ENCODE results near the gene STPG2. TPM values are rescaled to one million over a fixed set of nuclear protein-coding genes. Genes with fewer than 3 reads are reported as not detected.

Gene STPG2
- total RNA-seq, 1 experiment from 2014 or later, result not detected

- H3K9me3 ChIP-seq (ENCODE audit: control insufficient read depth, insufficient read depth, low read depth, low read length), result no peaks in the 10 kb centered on the region
- DNase-seq (ENCODE audit: low read depth, low spot score) (no peak), ATAC-seq (no peak)
- H3K27me3 ChIP-seq (ENCODE audit: control insufficient read depth, insufficient read depth, low read length), result no peaks in the 10 kb centered on the region
- no peak for TF ChIP-seq TCF7L2 (IDR thresholded peaks at IDR 0.05; ENCODE audit: low read depth, low read length)
- no peak for TF ChIP-seq POLR2AphosphoS5 (IDR thresholded peaks at IDR 0.05; ENCODE audit: low read depth, low read length)
- TF ChIP-seq CTCF (IDR thresholded peaks at IDR 0.05), result no peak
- TF ChIP-seq, protein P1, sequence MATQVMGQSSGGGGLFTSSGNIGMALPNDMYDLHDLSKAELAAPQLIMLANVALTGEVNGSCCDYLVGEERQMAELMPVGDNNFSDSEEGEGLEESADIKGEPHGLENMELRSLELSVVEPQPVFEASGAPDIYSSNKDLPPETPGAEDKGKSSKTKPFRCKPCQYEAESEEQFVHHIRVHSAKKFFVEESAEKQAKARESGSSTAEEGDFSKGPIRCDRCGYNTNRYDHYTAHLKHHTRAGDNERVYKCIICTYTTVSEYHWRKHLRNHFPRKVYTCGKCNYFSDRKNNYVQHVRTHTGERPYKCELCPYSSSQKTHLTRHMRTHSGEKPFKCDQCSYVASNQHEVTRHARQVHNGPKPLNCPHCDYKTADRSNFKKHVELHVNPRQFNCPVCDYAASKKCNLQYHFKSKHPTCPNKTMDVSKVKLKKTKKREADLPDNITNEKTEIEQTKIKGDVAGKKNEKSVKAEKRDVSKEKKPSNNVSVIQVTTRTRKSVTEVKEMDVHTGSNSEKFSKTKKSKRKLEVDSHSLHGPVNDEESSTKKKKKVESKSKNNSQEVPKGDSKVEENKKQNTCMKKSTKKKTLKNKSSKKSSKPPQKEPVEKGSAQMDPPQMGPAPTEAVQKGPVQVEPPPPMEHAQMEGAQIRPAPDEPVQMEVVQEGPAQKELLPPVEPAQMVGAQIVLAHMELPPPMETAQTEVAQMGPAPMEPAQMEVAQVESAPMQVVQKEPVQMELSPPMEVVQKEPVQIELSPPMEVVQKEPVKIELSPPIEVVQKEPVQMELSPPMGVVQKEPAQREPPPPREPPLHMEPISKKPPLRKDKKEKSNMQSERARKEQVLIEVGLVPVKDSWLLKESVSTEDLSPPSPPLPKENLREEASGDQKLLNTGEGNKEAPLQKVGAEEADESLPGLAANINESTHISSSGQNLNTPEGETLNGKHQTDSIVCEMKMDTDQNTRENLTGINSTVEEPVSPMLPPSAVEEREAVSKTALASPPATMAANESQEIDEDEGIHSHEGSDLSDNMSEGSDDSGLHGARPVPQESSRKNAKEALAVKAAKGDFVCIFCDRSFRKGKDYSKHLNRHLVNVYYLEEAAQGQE (IDR thresholded peaks at IDR 0.05; ENCODE audit: insufficient read depth in 1 of 2, low read depth in 2 of 2, low read length in 1 of 2), result no peak
- no peak overlapping the region for H3K27ac ChIP-seq (ENCODE audit: low read length)
- no peaks in the 10 kb centered on the region for H3K36me3 ChIP-seq (ENCODE audit: control insufficient read depth, insufficient read depth, low read length)
- ChIA-PET POLR2A (no interaction called here), CTCF (no interaction called here)
- H3K4me3 ChIP-seq (ENCODE audit: low read depth in 2 of 2, low read length in 2 of 2), result no peak overlapping the region
- in situ Hi-C loops (cut with HindIII; ENCODE audit: low pct_unique_long_range_greater_than_20kb, low sequenced_read_pairs), result no loop called here
- intact Hi-C loops (cut with micrococcal nuclease; ENCODE audit: unreplicated experiment), result no loop called here
- H3K4me1 ChIP-seq (ENCODE audit: control insufficient read depth, insufficient read depth, low read length), result no peaks in the 10 kb centered on the region
- BruUV-seq (replicated peaks), result no TSS peak
Observed at GRCh38 chr4:97866821-97867556, 276.3 kb downstream of the STPG2 start.

DNA sequence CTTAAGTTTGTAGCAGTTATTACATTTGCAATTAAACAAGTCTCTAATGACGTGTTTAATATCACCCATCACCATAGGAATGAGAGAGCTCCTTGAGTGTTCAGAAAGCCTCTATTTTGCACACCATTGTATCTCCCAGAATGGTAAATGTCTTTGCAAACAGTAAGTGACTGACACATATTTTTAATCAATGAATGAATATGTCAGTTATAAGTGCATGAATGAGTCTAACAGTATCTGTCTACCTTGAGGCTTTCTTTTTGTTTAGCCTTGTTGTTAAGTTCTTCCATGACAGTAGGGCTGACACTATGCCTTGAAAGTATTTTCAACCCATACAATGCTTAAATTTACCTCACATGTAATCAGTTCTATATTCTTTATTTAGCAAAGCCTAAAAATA lies 292.2 kb downstream of the STPG2 start:
- no peaks in the 10 kb centered on the region for H3K4me1 ChIP-seq (ENCODE audit: control insufficient read depth, insufficient read depth, low read length)
- intact Hi-C loops (cut with micrococcal nuclease; ENCODE audit: unreplicated experiment) (no loop called here), in situ Hi-C loops (cut with HindIII; ENCODE audit: low pct_unique_long_range_greater_than_20kb, low sequenced_read_pairs) (no loop called here)
- no peaks in the 10 kb centered on the region for H3K27me3 ChIP-seq (ENCODE audit: control insufficient read depth, insufficient read depth, low read length)
- ATAC-seq (no peak), DNase-seq (ENCODE audit: low read depth, low spot score) (no peak)
- CTCF ChIA-PET, result no interaction called here
- no peak overlapping the region for H3K4me3 ChIP-seq (ENCODE audit: low read depth in 2 of 2, low read length in 2 of 2)
- no TSS peak for BruUV-seq (replicated peaks)
- POLR2A ChIA-PET, result no interaction called here
- no peaks in the 10 kb centered on the region for H3K36me3 ChIP-seq (ENCODE audit: control insufficient read depth, insufficient read depth, low read length)
- H3K9me3 ChIP-seq (ENCODE audit: control insufficient read depth, insufficient read depth, low read depth, low read length), result no peaks in the 10 kb centered on the region
- no peak overlapping the region for H3K27ac ChIP-seq (ENCODE audit: low read length)
- TF ChIP-seq POLR2AphosphoS5 (IDR thresholded peaks at IDR 0.05; ENCODE audit: low read depth, low read length), result no peak
- no peak for TF ChIP-seq TCF7L2 (IDR thresholded peaks at IDR 0.05; ENCODE audit: low read depth, low read length)
- no peak for TF ChIP-seq SIN3A (IDR thresholded peaks at IDR 0.05; ENCODE audit: borderline replicate concordance, insufficient read depth, low read depth, low read length)
- TF ChIP-seq, protein P1 (IDR thresholded peaks at IDR 0.05; ENCODE audit: insufficient read depth in 1 of 2, low read depth in 2 of 2, low read length in 1 of 2), result no peak
- no peak for TF ChIP-seq CTCF (IDR thresholded peaks at IDR 0.05)

Data from Panc1 (cell line).